Stomach (tissue), 4 donors: ENCODE data around the gene JAML.
A peak's percentile ranks its signal among the peaks of the same experiment; 100 is the strongest.

Experiments used
- CTCF ChIP-seq, 7 experiments: fragments of 450-650 bp in 4 of 7; fragments of 200-600 bp in 3 of 7; sonication (generic) in 3 of 7; IDR thresholded peaks; one replicate each; pipeline ENCODE4 v1.5.1; 2016 to 2019; ENCODE audit warnings: antibody characterized with exemption in 7 of 7, control low read depth in 2 of 7, mild to moderate bottlenecking in 1 of 7
- EP300 ChIP-seq: sonication (generic); formaldehyde crosslinking; IDR thresholded peaks from one replicate; pipeline ENCODE4 v1.6.1; 2017; ENCODE audit warnings: antibody characterized with exemption
- POLR2A ChIP-seq, 4 donors: fragments of 450-650 bp; IDR thresholded peaks; one replicate each; pipeline ENCODE4 v1.6.1; 2016; ENCODE audit warnings: antibody characterized with exemption in 4 of 4, control low read depth in 2 of 4, mild to moderate bottlenecking in 1 of 4, moderate library complexity in 1 of 4

GRCh38 chr11:118145285-118146227 is 79.3 kb downstream of the JAML start:
- TF ChIP-seq CTCF (IDR thresholded peaks at IDR 0.05) (peak in 5 of 7 experiments; percentile 83 to 96 (median 89)), POLR2A (IDR thresholded peaks at IDR 0.05) (no peak), EP300 (no peak)
